K562 (cell line): ENCODE data around the gene AFF2. TPM values are rescaled to one million over a fixed set of nuclear protein-coding genes. Genes with fewer than 3 reads are reported as not detected.

Experiments used
- ATAC-seq: fragments of 200-7000 bp; cut with Tn5 transposase; 3 replicates; pipeline ENCODE4 v1.9.1; 2020; ENCODE audit warnings: moderate library complexity
- BruUV-seq: library from RNA; stranded (reverse); fragments of 400-500 nt; replicated peaks from 2 replicates; lab custom pipeline; 2021; lab: Mats Ljungman, UMichigan
- CTCF ChIA-PET: fragments of 300-600 bp; formaldehyde crosslinking; extraction: SDS; loops from one replicate; lab custom pipeline; 2021; ENCODE audit warnings: low intra/inter-chr PET ratio; lab: Yijun Ruan, JAX
- POLR2A ChIA-PET: fragments of 300-600, 350-650 bp; sonication (Branson Sonifier 250); formaldehyde crosslinking; extraction: SDS; loops from one replicate; lab custom pipeline; 2021; ENCODE audit warnings: antibody characterized with exemption, inconsistent platforms; lab: Yijun Ruan, JAX
- DNase-seq, 4 experiments: peaks; one replicate each; pipeline versions ENCODE4 v3.0.0 to v3.0.0-alpha.2; 2011 to 2018; ENCODE audit warnings: low spot score in 3 of 4, mixed read lengths in 3 of 4; ENCODE audit errors: extremely low read depth in 1 of 4
- FAIRE-seq: peaks from 2 replicates; lab custom pipeline; 2011; peaks lifted over from hg19 to GRCh38; lab: Jason Lieb, UNC
- H2AFZ ChIP-seq: 2 replicates; pipeline ENCODE4 v1.6.0; 2011; ENCODE audit warnings: low read depth, low read length, control low read depth, inconsistent platforms
- H3K27ac ChIP-seq: fragments of 200-600 bp; 3 replicates; pipeline ENCODE4 v1.8.0; 2011; ENCODE audit warnings: low read depth, mild to moderate bottlenecking, control low read depth, inconsistent platforms, low read length, moderate library complexity, mixed read lengths; ENCODE audit errors: extremely low read depth
- H3K27me3 ChIP-seq, 2 experiments: fragments of 300-600 bp in 1 of 2; 2 replicates in 1 of 2; 3 replicates in 1 of 2; pipeline versions ENCODE4 v1.6.0 to v1.8.0; 2011; ENCODE audit warnings: inconsistent platforms in 2 of 2, low read length in 2 of 2, mild to moderate bottlenecking in 1 of 2, mixed read lengths in 1 of 2, moderate library complexity in 1 of 2; ENCODE audit not compliant: control insufficient read depth in 2 of 2, insufficient read depth in 2 of 2
- H3K36me3 ChIP-seq: fragments of 300-600 bp; 3 replicates; pipeline ENCODE4 v1.8.0; 2011; ENCODE audit warnings: mild to moderate bottlenecking, low read length, inconsistent platforms; ENCODE audit not compliant: control insufficient read depth, insufficient read depth
- H3K4me1 ChIP-seq, 2 experiments: fragments of 200-600 bp in 1 of 2; replicated peaks in 1 of 2; 2 replicates in 1 of 2; 3 replicates in 1 of 2; pipeline versions ENCODE4 v1.5.1 to v1.8.0; 2011; ENCODE audit warnings: inconsistent platforms in 2 of 2, low read length in 2 of 2, mild to moderate bottlenecking in 1 of 2, mixed read lengths in 1 of 2, moderate library complexity in 1 of 2; ENCODE audit not compliant: control insufficient read depth in 2 of 2, insufficient read depth in 2 of 2
- H3K4me2 ChIP-seq: 2 replicates; pipeline ENCODE4 v1.6.1; 2011; ENCODE audit warnings: low read length, control low read depth, inconsistent platforms, mixed read lengths; ENCODE audit not compliant: insufficient read depth
- H3K4me3 ChIP-seq: fragments of 200-600 bp; sonication (generic), shearing (Covaris generic); 2 replicates; pipeline ENCODE4 v1.5.1; 2016; ENCODE audit warnings: control low read depth, inconsistent platforms
- H3K79me2 ChIP-seq: fragments of 200-600 bp; 3 replicates; pipeline ENCODE4 v1.8.0; 2011; ENCODE audit warnings: low read length, inconsistent platforms; ENCODE audit not compliant: control insufficient read depth, insufficient read depth
- H3K9ac ChIP-seq, 2 experiments: 2 replicates each; pipeline versions ENCODE4 v1.6.0 to v1.6.1; 2011; ENCODE audit warnings: low read depth in 2 of 2, low read length in 2 of 2, control low read depth in 1 of 2, inconsistent platforms in 1 of 2, mild to moderate bottlenecking in 1 of 2, mixed read lengths in 1 of 2; ENCODE audit not compliant: insufficient read depth in 1 of 2
- H3K9me1 ChIP-seq: one replicate; pipeline ENCODE4 v1.6.0; 2011; ENCODE audit warnings: inconsistent platforms, mild to moderate bottlenecking, low read length, moderate library complexity; ENCODE audit not compliant: control insufficient read depth, insufficient read depth
- H3K9me3 ChIP-seq: replicated peaks from 2 replicates; pipeline ENCODE4 v1.5.1; 2011; ENCODE audit warnings: low read depth, low read length, inconsistent platforms; ENCODE audit not compliant: control insufficient read depth, insufficient read depth
- H4K20me1 ChIP-seq: replicated peaks from 2 replicates; pipeline ENCODE4 v1.6.1; 2011; ENCODE audit warnings: low read length, inconsistent platforms, mixed read lengths; ENCODE audit not compliant: control insufficient read depth, insufficient read depth
- CCNT2 ChIP-seq: IDR thresholded peaks from 2 replicates; pipeline ENCODE4 v1.6.1; 2011; ENCODE audit warnings: borderline replicate concordance, low read depth, mild to moderate bottlenecking, moderate library complexity, mixed read lengths, low read length; ENCODE audit not compliant: insufficient read length; ENCODE audit errors: extremely low read depth
- CHD1 ChIP-seq: fragments of 200-600 bp; sonication (generic); IDR thresholded peaks from one replicate; pipeline ENCODE4 v1.6.1; 2012; ENCODE audit warnings: mild to moderate bottlenecking, moderate library complexity, low read length, inconsistent platforms
- DDX20 ChIP-seq: fragments of 450-650 bp; IDR thresholded peaks from 2 replicates; pipeline ENCODE4 v1.6.1; 2016; ENCODE audit warnings: missing genetic modification characterization, low read depth, mild to moderate bottlenecking, missing compliant biosample characterization, moderate library complexity
- HEY1 ChIP-seq: fragments of 250-450 bp; sonication (Bioruptor Pico); IDR thresholded peaks from 2 replicates; pipeline ENCODE4 v1.5.0; 2020; ENCODE audit warnings: mild to moderate bottlenecking, moderate library complexity, borderline replicate concordance
- LEF1 ChIP-seq: fragments of 450-650 bp; IDR thresholded peaks from 2 replicates; pipeline ENCODE4 v1.6.1; 2016; ENCODE audit warnings: mild to moderate bottlenecking
- PML ChIP-seq: IDR thresholded peaks from 2 replicates; pipeline ENCODE4 v1.6.1; 2012; ENCODE audit warnings: low read length, inconsistent platforms
- RBM14 ChIP-seq: fragments of 200-400 bp; formaldehyde crosslinking; IDR thresholded peaks from 2 replicates; pipeline ENCODE4 v1.6.1; 2018; ENCODE audit warnings: low read depth, mild to moderate bottlenecking, low read length, moderate library complexity, borderline replicate concordance; ENCODE audit not compliant: insufficient read depth
- RBM34 ChIP-seq: fragments of 200-400 bp; formaldehyde crosslinking; IDR thresholded peaks from 2 replicates; pipeline ENCODE4 v1.6.1; 2018; ENCODE audit warnings: low read length, borderline replicate concordance; ENCODE audit not compliant: insufficient read depth
- SAP30 ChIP-seq: fragments of 200-600 bp; sonication (generic); IDR thresholded peaks from 2 replicates; pipeline ENCODE4 v1.6.1; 2012; ENCODE audit warnings: borderline replicate concordance, low read depth, mild to moderate bottlenecking, moderate library complexity, low read length, control low read depth, inconsistent platforms; ENCODE audit not compliant: insufficient read depth, poor library complexity, severe bottlenecking
- SMARCA4 ChIP-seq: fragments of 450-650 bp; IDR thresholded peaks from 2 replicates; pipeline ENCODE4 v1.6.1; 2016
- SREBF2 ChIP-seq: sonication (generic); formaldehyde crosslinking; IDR thresholded peaks from 2 replicates; pipeline ENCODE4 v1.4.0; 2020; ENCODE audit warnings: mild to moderate bottlenecking, missing genetic modification reagents
- TAF15 ChIP-seq: fragments of 200-400 bp; formaldehyde crosslinking; IDR thresholded peaks from 2 replicates; pipeline ENCODE4 v1.6.1; 2017; ENCODE audit warnings: mild to moderate bottlenecking, low read depth, low read length, moderate library complexity
- TAL1 ChIP-seq: fragments of 450-650 bp; IDR thresholded peaks from 2 replicates; pipeline ENCODE4 v1.6.1; 2016; ENCODE audit warnings: mild to moderate bottlenecking
- TFAM ChIP-seq: fragments of 250-450 bp; sonication (Bioruptor Pico); conservative IDR thresholded peaks from 2 replicates; pipeline ENCODE4 v1.5.0; 2021; ENCODE audit warnings: mild to moderate bottlenecking, moderate library complexity
- ZNF431 ChIP-seq: sonication (generic); formaldehyde crosslinking; IDR thresholded peaks from 2 replicates; pipeline ENCODE4 v1.8.0; 2022; ENCODE audit warnings: mild to moderate bottlenecking, missing genetic modification reagents
- WGBS: fragments of 100-300 bp; shearing (Covaris generic); methylation state at CpG from one replicate; pipeline ENCODE4 v1.1.6; 2016; ENCODE audit warnings: low coverage, mixed read lengths; ENCODE audit not compliant: insufficient coverage; ENCODE audit errors: missing lambda C conversion rate; 5-methylcytosine and 5-hydroxymethylcytosine counted together
- in situ Hi-C: fragments of 300-500 bp; cut with MboI; formaldehyde crosslinking; loops from 4 replicates; pipeline ENCODE4 v1.15.0; 2018; ENCODE audit warnings: inconsistent platforms, mixed read lengths
- intact Hi-C: fragments of 100-400 bp; cut with micrococcal nuclease; formaldehyde crosslinking; loops from 2 replicates; pipeline ENCODE4 v1.14.2; 2022
- polyA plus RNA-seq, 8 experiments: library from polyadenylated mRNA; depleted of rRNA in 4 of 8; stranded (reverse) in 5 of 8; unstranded in 3 of 8; fragments of >200 nt; fragmentation: Nextera tagmentation in 2 of 8; fragmentation: Illumina TruSeq in 1 of 8; extraction: Ambion mirVana in 2 of 8; extraction: Trizol in 1 of 8; gene quantifications; 2 replicates each; pipeline versions ENCODE4 v1.2.1 to v1.2.3, GENCODE V29; 2011 to 2014; ENCODE audit warnings: inconsistent platforms in 1 of 8, missing spikeins in 1 of 8
- total RNA-seq, 7 experiments: library from RNA; depleted of rRNA in 6 of 7; stranded (reverse); fragments of >200 nt in 6 of 7; fragmentation: Illumina TruSeq in 2 of 7; extraction: Trizol in 2 of 7; gene quantifications; 2 replicates each; pipeline versions ENCODE4 v1.2.1 to v1.2.3, GENCODE V29; 2011 to 2021; ENCODE audit warnings: low replicate concordance in 1 of 7
- TF ChIP-seq, protein P1 (sequence below): fragments of 200-800 bp; sonication (Bioruptor generic); IDR thresholded peaks from 2 replicates; pipeline ENCODE4 v1.6.1; 2016; ENCODE audit warnings: missing genetic modification characterization, missing compliant biosample characterization
- TF ChIP-seq, protein P2 (sequence below): IDR thresholded peaks from 2 replicates; pipeline ENCODE4 v1.6.1; 2011; ENCODE audit not compliant: insufficient read length; ENCODE audit errors: extremely low read depth

The AFF2 gene
- total and polyA plus RNA-seq, 9 of the 15 experiments (the other 6 are each of a cell fraction or from before 2014, with no cell fraction given): 0.01 to 0.20 (median 0.07) TPM

GRCh38 chrX:148599404-148599803 lies 99.0 kb downstream of the AFF2 start:
- Histone ChIP-seq H3K4me2 (peak overlapping the region; percentile 27; the same call in 1 of the 2 replicates), H3K9ac (no peak overlapping the region; a peak in 1 of 4 replicates), H3K79me2 (no peaks in the 10 kb centered on the region), H3K27me3 (no peaks in the 10 kb centered on the region), H3K4me3 (no peak overlapping the region), H2AFZ (peak overlapping the region; percentile 42; the same call in 1 of the 2 replicates), H4K20me1 (no peaks in the 10 kb centered on the region), H3K9me3 (no peaks in the 10 kb centered on the region), H3K9me1 (no peaks in the 10 kb centered on the region), H3K27ac (peak overlapping the region; percentile 64), H3K4me1 (peaks cover 0 to 6% of the 10 kb centered on the region in 2 experiments; a peak in 3 of 5 replicates), H3K36me3 (no peaks in the 10 kb centered on the region)
- ChIA-PET CTCF (no interaction called here), POLR2A (interaction anchor here (0.5 kb wide), 1 partner anchor 1855 kb away, joined by 3 read pairs; no protein-coding TSS in a partner anchor)
- ATAC-seq: peak; percentile 90
- WGBS: 0% methylated on average over 4 of the region's 4 CpGs
- BruUV-seq: no TSS peak
- peak; percentile 91 for FAIRE-seq
- intact Hi-C loops (no loop called here), in situ Hi-C loops (no loop called here)
- DNase-seq: peak; percentile 6 to 61 (median 20)
- TF ChIP-seq TFAM (CRISPR knock-in tag): no peak
- TF ChIP-seq SMARCA4: peak; percentile 64
- TF ChIP-seq, protein P1, sequence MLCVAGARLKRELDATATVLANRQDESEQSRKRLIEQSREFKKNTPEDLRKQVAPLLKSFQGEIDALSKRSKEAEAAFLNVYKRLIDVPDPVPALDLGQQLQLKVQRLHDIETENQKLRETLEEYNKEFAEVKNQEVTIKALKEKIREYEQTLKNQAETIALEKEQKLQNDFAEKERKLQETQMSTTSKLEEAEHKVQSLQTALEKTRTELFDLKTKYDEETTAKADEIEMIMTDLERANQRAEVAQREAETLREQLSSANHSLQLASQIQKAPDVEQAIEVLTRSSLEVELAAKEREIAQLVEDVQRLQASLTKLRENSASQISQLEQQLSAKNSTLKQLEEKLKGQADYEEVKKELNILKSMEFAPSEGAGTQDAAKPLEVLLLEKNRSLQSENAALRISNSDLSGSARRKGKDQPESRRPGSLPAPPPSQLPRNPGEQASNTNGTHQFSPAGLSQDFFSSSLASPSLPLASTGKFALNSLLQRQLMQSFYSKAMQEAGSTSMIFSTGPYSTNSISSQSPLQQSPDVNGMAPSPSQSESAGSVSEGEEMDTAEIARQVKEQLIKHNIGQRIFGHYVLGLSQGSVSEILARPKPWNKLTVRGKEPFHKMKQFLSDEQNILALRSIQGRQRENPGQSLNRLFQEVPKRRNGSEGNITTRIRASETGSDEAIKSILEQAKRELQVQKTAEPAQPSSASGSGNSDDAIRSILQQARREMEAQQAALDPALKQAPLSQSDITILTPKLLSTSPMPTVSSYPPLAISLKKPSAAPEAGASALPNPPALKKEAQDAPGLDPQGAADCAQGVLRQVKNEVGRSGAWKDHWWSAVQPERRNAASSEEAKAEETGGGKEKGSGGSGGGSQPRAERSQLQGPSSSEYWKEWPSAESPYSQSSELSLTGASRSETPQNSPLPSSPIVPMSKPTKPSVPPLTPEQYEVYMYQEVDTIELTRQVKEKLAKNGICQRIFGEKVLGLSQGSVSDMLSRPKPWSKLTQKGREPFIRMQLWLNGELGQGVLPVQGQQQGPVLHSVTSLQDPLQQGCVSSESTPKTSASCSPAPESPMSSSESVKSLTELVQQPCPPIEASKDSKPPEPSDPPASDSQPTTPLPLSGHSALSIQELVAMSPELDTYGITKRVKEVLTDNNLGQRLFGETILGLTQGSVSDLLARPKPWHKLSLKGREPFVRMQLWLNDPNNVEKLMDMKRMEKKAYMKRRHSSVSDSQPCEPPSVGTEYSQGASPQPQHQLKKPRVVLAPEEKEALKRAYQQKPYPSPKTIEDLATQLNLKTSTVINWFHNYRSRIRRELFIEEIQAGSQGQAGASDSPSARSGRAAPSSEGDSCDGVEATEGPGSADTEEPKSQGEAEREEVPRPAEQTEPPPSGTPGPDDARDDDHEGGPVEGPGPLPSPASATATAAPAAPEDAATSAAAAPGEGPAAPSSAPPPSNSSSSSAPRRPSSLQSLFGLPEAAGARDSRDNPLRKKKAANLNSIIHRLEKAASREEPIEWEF: no peak
- TF ChIP-seq PML: peak; percentile 43; the same call in 1 of the 2 replicates
- TF ChIP-seq SAP30: no peak
- TF ChIP-seq LEF1: peak; percentile 53; the same call in 1 of the 2 replicates
- TF ChIP-seq DDX20 (tag): no peak
- no peak for TF ChIP-seq CHD1
- no peak for TF ChIP-seq TAF15
- no peak for TF ChIP-seq ZNF431 (CRISPR knock-in tag)
- no peak for TF ChIP-seq CCNT2
- no peak for TF ChIP-seq RBM14
- no peak for TF ChIP-seq RBM34
- no peak for TF ChIP-seq SREBF2 (CRISPR knock-in tag)
- TF ChIP-seq, protein P2, sequence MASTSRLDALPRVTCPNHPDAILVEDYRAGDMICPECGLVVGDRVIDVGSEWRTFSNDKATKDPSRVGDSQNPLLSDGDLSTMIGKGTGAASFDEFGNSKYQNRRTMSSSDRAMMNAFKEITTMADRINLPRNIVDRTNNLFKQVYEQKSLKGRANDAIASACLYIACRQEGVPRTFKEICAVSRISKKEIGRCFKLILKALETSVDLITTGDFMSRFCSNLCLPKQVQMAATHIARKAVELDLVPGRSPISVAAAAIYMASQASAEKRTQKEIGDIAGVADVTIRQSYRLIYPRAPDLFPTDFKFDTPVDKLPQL: no peak
- TF ChIP-seq TAL1: peak; percentile 66
- TF ChIP-seq HEY1 (CRISPR knock-in tag): no peak
